ENCODE data around the gene EIF3K. TPM values are rescaled to one million over a fixed set of nuclear protein-coding genes. Genes with fewer than 3 reads are reported as not detected.

EIF3K gene
- polyA plus RNA-seq, 1 donor (not counting 4 experiments of a cell fraction or from before 2014, with no cell fraction given), result 240 TPM

GRCh38 chr19:38663156-38663651 is 44.2 kb downstream of the EIF3K start:
- Histone ChIP-seq H3K79me2 (ENCODE audit: control insufficient read depth, insufficient read depth, low read length) (peaks cover 90% of the 10 kb centered on the region), H3K4me2 (ENCODE audit: control insufficient read depth, extremely low read depth, insufficient read depth, low read depth, low read length) (peak overlapping the region; percentile 60), H3K9me1 (ENCODE audit: control insufficient read depth, extremely low read depth, insufficient read depth, low read length) (no peaks in the 10 kb centered on the region), H3K4me1 (ENCODE audit: control insufficient read depth, extremely low read depth, insufficient read depth, low read length) (peaks cover 96% of the 10 kb centered on the region), H2AFZ (ENCODE audit: control insufficient read depth, low read length) (no peak overlapping the region), H3K27ac (ENCODE audit: control insufficient read depth, insufficient read depth, low read length) (peak overlapping the region; percentile 42), H3K9me3 (ENCODE audit: control insufficient read depth, low read depth, low read length) (no peaks in the 10 kb centered on the region), H3K4me3 (ENCODE audit: control insufficient read depth in 2 of 3, extremely low read depth in 1 of 3, insufficient read depth in 2 of 3, low read depth in 1 of 3, low read length in 3 of 3) (no peak overlapping the region), H3K27me3 (ENCODE audit: control insufficient read depth, extremely low read depth, insufficient read depth, low read length) (no peaks in the 10 kb centered on the region), H4K20me1 (ENCODE audit: control insufficient read depth, extremely low read depth, insufficient read depth, low read length) (peaks cover 27% of the 10 kb centered on the region), H3K36me3 (ENCODE audit: control insufficient read depth in 2 of 2, extremely low read depth in 1 of 2, insufficient read depth in 2 of 2, low read length in 2 of 2) (peaks cover 10 to 37% of the 10 kb centered on the region in 2 experiments), H3K9ac (ENCODE audit: control insufficient read depth, extremely low read depth, insufficient read depth, low read length) (peak overlapping the region; percentile 49)
- TF ChIP-seq CTCF (optimal IDR thresholded peaks at IDR 0.05 in 1 of 3, IDR thresholded peaks at IDR 0.05 in 1 of 3, conservative IDR thresholded peaks at IDR 0.05 in 1 of 3; ENCODE audit: extremely low read depth in 1 of 3, insufficient read depth in 2 of 3, low read length in 3 of 3) (no peak), EZH2 (IDR thresholded peaks at IDR 0.05; ENCODE audit: low read length) (no peak)
- FAIRE-seq, result no peak
- DNase-seq (ENCODE audit: low read depth, low spot score), result no peak
- dilution Hi-C loops (cut with MboI; ENCODE audit: extremely low pct_ligation_motif_present, low sequenced_read_pairs), result no loop called here

- peak overlapping the region; percentile 49 for H3K9ac ChIP-seq (ENCODE audit: control insufficient read depth, extremely low read depth, insufficient read depth, low read length)
- peaks cover 12 to 44% of the 10 kb centered on the region in 2 experiments for H3K36me3 ChIP-seq (ENCODE audit: control insufficient read depth in 2 of 2, extremely low read depth in 1 of 2, insufficient read depth in 2 of 2, low read length in 2 of 2)
- H3K4me2 ChIP-seq (ENCODE audit: control insufficient read depth, extremely low read depth, insufficient read depth, low read depth, low read length), result peak overlapping the region; percentile 60
- H3K79me2 ChIP-seq (ENCODE audit: control insufficient read depth, insufficient read depth, low read length), result peaks cover 98% of the 10 kb centered on the region
- FAIRE-seq, result no peak
- peaks cover 96% of the 10 kb centered on the region for H3K4me1 ChIP-seq (ENCODE audit: control insufficient read depth, extremely low read depth, insufficient read depth, low read length)
- peaks cover 33% of the 10 kb centered on the region for H4K20me1 ChIP-seq (ENCODE audit: control insufficient read depth, extremely low read depth, insufficient read depth, low read length)
- no peak overlapping the region for H2AFZ ChIP-seq (ENCODE audit: control insufficient read depth, low read length)
- peak overlapping the region in 2 of 3 experiments; percentile 9 to 14 for H3K4me3 ChIP-seq (ENCODE audit: control insufficient read depth in 2 of 3, extremely low read depth in 1 of 3, insufficient read depth in 2 of 3, low read depth in 1 of 3, low read length in 3 of 3)
- H3K9me3 ChIP-seq (ENCODE audit: control insufficient read depth, low read depth, low read length), result no peaks in the 10 kb centered on the region
- no peak for TF ChIP-seq CTCF (optimal IDR thresholded peaks at IDR 0.05 in 1 of 3, IDR thresholded peaks at IDR 0.05 in 1 of 3, conservative IDR thresholded peaks at IDR 0.05 in 1 of 3; ENCODE audit: extremely low read depth in 1 of 3, insufficient read depth in 2 of 3, low read length in 3 of 3)
- no peak for TF ChIP-seq EZH2 (IDR thresholded peaks at IDR 0.05; ENCODE audit: low read length)
- dilution Hi-C loops (cut with MboI; ENCODE audit: extremely low pct_ligation_motif_present, low sequenced_read_pairs), result no loop called here
- H3K27ac ChIP-seq (ENCODE audit: control insufficient read depth, insufficient read depth, low read length), result peak overlapping the region; percentile 42
- H3K9me1 ChIP-seq (ENCODE audit: control insufficient read depth, extremely low read depth, insufficient read depth, low read length), result no peaks in the 10 kb centered on the region
- no peaks in the 10 kb centered on the region for H3K27me3 ChIP-seq (ENCODE audit: control insufficient read depth, extremely low read depth, insufficient read depth, low read length)
- no peak for DNase-seq (ENCODE audit: low read depth, low spot score)
These were observed 45.0 kb downstream of the EIF3K start for GRCh38 chr19:38663957-38664502.
